Transverse colon (tissue), 4 donors: ENCODE results near the gene LSAMP.

ENCODE experiments used
- EP300 ChIP-seq: sonication (generic); formaldehyde crosslinking; IDR thresholded peaks from one replicate; pipeline ENCODE4 v1.6.1; 2017; ENCODE audit warnings: antibody characterized with exemption, low read depth
- POLR2A ChIP-seq: fragments of 450-650 bp; IDR thresholded peaks from one replicate; pipeline ENCODE4 v1.6.1; 2016; ENCODE audit warnings: antibody characterized with exemption, mild to moderate bottlenecking, moderate library complexity
- POLR2AphosphoS5 ChIP-seq, 3 donors: sonication (generic); formaldehyde crosslinking; IDR thresholded peaks; one replicate each; pipeline ENCODE4 v1.6.1; 2016; ENCODE audit warnings: antibody characterized with exemption in 3 of 3
- TF ChIP-seq, protein P1 (sequence below), 5 experiments: fragments of 200-600 bp in 3 of 5; fragments of 450-650 bp in 2 of 5; sonication (generic) in 3 of 5; IDR thresholded peaks; 1 replicate in 2 of 5; 2 replicates in 3 of 5; pipeline ENCODE4 v1.5.1; 2016 to 2017; ENCODE audit warnings: antibody characterized with exemption in 5 of 5, inconsistent platforms in 3 of 5, mild to moderate bottlenecking in 2 of 5, moderate library complexity in 1 of 5

DNA sequence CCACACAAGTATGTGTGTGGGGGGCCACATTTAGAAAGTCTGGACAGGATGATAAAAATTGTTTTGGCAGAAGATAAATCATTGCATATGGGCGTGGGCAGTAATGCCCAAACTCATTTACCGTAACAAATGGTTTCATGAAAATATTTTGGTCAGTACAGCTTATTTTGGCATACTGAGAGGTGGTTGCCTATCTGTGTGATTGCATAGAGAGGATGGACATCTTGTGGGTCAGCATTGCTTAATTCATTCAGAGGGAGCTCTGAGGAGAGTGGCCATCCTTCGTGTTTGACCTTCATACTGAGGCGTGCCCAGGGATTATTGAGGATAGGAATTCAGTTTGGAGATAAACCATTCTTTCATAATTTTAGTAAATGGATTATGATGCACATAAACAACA lies 659.5 kb downstream of the LSAMP start:
- TF ChIP-seq, protein P1, sequence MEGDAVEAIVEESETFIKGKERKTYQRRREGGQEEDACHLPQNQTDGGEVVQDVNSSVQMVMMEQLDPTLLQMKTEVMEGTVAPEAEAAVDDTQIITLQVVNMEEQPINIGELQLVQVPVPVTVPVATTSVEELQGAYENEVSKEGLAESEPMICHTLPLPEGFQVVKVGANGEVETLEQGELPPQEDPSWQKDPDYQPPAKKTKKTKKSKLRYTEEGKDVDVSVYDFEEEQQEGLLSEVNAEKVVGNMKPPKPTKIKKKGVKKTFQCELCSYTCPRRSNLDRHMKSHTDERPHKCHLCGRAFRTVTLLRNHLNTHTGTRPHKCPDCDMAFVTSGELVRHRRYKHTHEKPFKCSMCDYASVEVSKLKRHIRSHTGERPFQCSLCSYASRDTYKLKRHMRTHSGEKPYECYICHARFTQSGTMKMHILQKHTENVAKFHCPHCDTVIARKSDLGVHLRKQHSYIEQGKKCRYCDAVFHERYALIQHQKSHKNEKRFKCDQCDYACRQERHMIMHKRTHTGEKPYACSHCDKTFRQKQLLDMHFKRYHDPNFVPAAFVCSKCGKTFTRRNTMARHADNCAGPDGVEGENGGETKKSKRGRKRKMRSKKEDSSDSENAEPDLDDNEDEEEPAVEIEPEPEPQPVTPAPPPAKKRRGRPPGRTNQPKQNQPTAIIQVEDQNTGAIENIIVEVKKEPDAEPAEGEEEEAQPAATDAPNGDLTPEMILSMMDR (IDR thresholded peaks at IDR 0.05) = no peak
- TF ChIP-seq POLR2A (no peak), EP300 (no peak), POLR2AphosphoS5 (IDR thresholded peaks at IDR 0.05) (no peak)
